NCI-H226 (cell line): ENCODE measurements around the gene PVRIG.
"Not testable (repeated sequence)": the region's sequence is repeated elsewhere in the genome, so short reads cannot be mapped to it uniquely, and the experiment has no call there.

ENCODE experiments used
- DNase-seq: peaks from one replicate; pipeline ENCODE4 v3.0.0-alpha.2; 2015

Gene PVRIG

DNA sequence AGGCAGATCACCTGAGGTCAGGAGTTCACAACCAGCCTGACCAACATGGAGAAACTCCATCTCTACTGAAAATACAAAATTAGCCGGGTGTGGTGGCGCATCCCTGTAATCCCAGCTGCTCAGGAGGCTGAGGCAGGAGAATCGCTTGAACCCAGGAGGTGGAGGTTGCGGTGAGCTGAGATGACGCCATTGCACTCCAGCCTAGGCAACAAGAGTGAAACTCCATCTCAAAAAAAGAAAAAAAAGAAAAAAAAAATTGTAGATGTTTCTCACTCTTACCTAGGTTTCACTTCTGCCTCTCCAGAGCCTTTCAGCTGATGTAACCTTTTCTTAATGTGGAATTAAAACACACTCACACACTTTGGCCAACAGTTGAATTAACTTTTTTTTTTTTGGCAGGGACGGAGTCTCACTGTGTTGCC lies 23.8 kb upstream of the PVRIG start:
- not testable (repeated sequence) for DNase-seq

- no peak for DNase-seq
Observed at GRCh38 chr7:100198266-100198665, 21.5 kb upstream of the PVRIG start.

DNA sequence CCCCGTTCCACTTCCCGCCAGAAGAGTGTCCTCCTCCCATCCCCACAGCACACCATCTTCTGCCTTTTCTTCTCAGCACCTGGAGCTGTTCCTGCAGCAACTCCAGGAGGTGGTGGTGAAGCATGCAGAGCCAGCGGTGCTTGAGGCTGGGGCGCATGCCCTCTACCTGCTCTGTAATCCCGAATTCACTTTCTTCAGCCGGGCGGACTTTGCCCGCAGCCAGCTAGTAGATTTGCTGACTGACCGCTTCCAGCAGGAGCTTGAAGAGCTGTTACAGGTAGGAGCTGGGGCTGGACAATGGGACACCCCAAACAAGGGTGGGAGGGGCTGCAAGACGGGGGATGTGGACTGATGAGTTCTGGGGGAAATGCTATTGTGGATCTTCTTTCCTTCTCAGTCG lies 19.1 kb upstream of the PVRIG start:
- no peak for DNase-seq

DNA sequence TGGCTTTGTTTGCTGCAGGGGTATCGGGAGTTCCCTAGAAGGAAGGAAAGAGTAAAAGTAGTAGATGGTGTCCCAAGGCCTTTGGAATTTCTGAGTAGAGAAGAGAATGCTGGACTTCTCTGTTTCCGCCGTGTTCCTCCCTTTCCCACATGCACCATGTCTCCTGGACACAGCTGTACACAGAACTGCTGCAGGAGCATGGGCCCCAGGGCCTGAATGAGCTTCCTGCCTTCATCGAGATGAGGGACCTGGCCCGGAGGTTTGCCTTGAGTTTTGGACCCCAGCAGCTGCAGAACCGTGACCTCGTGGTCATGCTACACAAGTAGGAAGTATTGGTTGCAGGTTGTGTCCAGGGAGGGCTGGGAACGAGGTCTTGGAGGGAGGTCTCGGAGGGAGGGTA lies 15.3 kb upstream of the PVRIG start:
- DNase-seq, result no peak

GRCh38 chr7:100208911-100209408 lies 10.8 kb upstream of the PVRIG start:
- DNase-seq, result no peak

DNA sequence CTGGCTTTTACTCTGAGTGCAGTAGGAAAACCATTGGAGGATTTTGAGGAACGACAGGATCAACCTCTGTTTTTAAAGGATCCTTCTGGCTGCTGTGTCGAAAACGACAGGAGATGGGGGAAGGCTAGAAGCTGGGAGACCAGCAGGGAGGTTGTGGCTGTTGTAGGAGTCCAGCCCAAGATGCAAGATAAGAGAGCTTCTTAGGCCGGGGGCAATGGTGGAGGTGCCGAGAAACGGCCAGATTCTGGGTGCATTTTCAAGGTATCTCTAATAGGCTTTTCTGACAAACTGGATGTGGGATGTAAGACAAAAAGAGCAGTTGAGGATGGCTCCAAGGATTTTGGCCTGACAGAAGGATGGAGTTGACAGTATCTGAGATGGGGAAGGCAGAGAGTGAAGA lies 10.3 kb upstream of the PVRIG start:
- DNase-seq, result no peak

GRCh38 chr7:100210805-100211204 lies 8.9 kb upstream of the PVRIG start:
- no peak for DNase-seq

GRCh38 chr7:100211342-100211780 lies 8.4 kb upstream of the PVRIG start:
- DNase-seq, result no peak

DNA sequence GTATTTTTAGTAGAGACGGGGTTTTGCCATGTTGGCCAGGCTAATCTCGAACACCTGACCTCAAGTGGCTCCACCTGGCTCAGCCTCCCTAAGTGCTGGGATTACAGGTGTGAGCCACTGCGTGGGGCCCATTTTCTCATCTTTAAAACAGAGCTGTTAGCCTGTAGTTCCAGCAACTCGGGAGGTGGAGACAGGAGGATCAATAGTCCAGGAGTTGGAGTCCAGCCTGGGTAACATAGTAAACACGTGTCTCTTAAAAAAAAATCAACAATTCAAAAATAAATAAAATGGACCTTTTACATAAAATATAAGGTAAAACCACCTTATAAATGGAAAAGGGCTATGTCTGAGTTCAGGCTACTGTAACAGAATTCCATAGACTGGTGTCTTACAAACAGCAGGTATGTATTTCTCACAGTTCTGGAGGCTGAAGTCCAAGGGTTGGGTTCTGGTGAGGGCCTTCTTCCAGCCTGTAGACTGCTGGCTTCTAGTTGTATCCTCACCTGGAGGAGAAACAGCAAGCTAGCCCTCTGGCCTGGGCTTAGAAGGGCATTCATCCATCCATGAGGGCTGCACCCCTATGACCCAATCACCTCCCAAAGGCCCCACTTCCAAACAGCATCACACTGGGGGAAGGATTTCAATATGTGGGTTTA lies 7.0 kb upstream of the PVRIG start:
- DNase-seq, result no peak

- DNase-seq, result no peak
Observed at GRCh38 chr7:100213672-100214071, 6.1 kb upstream of the PVRIG start.

DNA sequence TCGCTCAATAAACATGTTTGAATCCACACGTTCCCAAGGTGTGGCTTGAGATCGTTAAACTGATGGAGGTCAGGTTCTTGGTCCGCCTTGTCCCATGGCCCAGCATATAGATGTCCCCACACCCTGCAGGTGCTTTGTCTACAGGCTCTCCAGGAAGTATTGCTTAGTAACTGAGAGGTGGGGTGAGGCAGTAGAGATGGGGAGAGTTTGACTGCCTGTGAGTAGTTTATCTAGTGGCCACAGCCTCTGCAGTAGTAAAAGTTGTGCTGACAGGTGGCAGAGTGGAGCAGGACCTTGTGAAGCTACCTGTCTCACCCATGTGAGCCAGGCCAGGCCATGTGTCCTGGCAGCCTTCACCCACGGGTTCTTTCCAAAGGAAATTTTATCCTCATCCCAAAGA lies 5.4 kb upstream of the PVRIG start:
- DNase-seq, result not testable (repeated sequence)

- no peak for DNase-seq
Observed at GRCh38 chr7:100215895-100216294, 3.9 kb upstream of the PVRIG start.

DNA sequence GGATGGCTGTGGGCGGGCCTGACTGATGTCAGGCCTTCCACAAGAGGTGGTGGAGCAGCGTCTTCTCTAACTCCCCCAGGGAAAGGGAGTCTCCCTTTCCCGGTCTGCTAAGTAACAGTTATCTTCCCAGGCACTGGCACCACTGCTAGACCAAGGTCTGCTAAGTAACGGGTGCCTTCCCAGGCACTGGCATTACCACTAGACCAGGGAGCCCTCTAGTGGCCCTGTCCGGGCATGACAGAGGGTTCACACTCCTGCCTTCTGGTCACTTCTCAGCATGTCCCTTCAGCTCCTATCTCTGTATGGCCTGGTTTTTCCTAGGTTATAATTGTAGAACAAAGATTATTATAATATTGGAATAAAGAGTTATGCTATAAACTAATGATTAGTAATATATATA lies 1.8 kb upstream of the PVRIG start:
- not testable (repeated sequence) for DNase-seq

DNA sequence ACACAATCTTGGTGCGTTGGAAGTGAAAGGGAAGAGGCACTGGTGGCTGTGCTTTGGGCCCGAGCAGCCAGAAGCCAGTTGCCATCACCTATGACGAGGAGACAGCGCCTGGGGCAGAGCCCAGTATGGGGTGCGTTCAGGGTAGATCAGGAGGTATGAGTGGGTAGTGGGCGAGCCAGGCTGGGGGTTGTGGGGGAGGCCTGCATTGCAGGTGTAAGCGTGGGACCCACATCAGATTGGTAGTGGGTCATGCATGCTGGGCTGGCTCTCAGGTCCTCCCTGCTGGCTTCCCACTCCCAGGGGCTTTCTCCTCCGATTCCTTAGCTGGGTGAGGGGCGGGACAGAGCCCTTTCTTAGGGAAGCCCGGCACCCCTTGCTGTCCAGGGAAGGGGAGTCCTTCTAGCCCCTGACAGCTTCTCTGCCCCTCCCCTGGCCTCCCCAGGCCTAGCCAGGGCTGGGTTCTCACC lies 445 bp upstream of the PVRIG start:
- DNase-seq, result no peak

DNA sequence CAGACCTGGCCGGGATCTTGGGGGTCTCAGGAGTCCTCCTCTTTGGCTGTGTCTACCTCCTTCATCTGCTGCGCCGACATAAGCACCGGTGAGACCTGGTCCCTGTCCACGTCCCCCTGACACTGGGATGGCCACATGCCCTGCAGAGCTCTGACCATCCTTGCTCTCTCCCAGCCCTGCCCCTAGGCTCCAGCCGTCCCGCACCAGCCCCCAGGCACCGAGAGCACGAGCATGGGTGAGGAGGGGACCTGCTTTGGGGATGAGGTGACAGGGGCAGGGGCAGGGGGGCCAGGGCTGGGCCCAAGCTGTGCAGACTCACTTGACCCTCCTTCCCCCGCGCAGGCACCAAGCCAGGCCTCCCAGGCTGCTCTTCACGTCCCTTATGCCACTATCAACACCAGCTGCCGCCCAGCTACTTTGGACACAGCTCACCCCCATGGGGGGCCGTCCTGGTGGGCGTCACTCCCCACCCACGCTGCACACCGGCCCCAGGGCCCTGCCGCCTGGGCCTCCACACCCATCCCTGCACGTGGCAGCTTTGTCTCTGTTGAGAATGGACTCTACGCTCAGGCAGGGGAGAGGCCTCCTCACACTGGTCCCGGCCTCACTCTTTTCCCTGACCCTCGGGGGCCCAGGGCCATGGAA lies 959 bp downstream of the PVRIG start:
- DNase-seq, result no peak

DNA sequence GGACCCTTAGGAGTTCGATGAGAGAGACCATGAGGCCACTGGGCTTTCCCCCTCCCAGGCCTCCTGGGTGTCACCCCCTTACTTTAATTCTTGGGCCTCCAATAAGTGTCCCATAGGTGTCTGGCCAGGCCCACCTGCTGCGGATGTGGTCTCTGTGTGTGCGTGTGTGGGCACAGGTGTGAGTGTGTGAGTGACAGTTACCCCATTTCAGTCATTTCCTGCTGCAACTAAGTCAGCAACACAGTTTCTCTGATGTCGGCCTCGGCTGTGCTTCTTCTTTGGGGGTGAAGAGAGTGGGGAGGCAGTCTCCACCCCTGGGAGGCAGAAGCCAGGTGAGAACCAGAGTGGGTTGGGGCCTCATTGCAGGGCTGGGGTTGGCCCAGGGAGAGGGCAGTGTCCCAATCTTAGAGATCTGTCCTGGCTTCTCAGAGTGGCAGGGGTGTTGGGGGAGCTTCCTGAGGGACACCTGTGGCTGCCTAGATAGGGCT lies 1.5 kb downstream of the PVRIG start:
- DNase-seq, result no peak

GRCh38 chr7:100221767-100222444 lies 2.2 kb downstream of the PVRIG start:
- no peak for DNase-seq

- DNase-seq, result no peak
Observed at GRCh38 chr7:100222445-100223132, 2.8 kb downstream of the PVRIG start.

- DNase-seq, result not testable (repeated sequence)
Observed at GRCh38 chr7:100223376-100223927, 3.7 kb downstream of the PVRIG start.

- not testable (repeated sequence) for DNase-seq
Observed at GRCh38 chr7:100224891-100225290, 5.1 kb downstream of the PVRIG start.

- not testable (repeated sequence) for DNase-seq
Observed at GRCh38 chr7:100234660-100235317, 15.0 kb downstream of the PVRIG start.

GRCh38 chr7:100239975-100240374 lies 20.2 kb downstream of the PVRIG start:
- not testable (repeated sequence) for DNase-seq
